GM12873 (cell line): ENCODE results near the gene NUMA1.

ENCODE experiments used
- TF ChIP-seq, protein P1 (sequence below): IDR thresholded peaks from 2 replicates; pipeline ENCODE4 v1.5.1; 2012; ENCODE audit warnings: low read depth, mild to moderate bottlenecking, moderate library complexity, low read length, control low read depth; ENCODE audit not compliant: insufficient read depth; ENCODE audit errors: missing control alignments

Gene NUMA1

GRCh38 chr11:72112143-72112977 lies 32.0 kb upstream of the NUMA1 start, which contains the start of gene ANAPC15:
Gene ANAPC15, minus strand, starts transcription at chr11:72112695. Its CDS starts 1,419 bp downstream, at chr11:72111276.
- TF ChIP-seq, protein P1, sequence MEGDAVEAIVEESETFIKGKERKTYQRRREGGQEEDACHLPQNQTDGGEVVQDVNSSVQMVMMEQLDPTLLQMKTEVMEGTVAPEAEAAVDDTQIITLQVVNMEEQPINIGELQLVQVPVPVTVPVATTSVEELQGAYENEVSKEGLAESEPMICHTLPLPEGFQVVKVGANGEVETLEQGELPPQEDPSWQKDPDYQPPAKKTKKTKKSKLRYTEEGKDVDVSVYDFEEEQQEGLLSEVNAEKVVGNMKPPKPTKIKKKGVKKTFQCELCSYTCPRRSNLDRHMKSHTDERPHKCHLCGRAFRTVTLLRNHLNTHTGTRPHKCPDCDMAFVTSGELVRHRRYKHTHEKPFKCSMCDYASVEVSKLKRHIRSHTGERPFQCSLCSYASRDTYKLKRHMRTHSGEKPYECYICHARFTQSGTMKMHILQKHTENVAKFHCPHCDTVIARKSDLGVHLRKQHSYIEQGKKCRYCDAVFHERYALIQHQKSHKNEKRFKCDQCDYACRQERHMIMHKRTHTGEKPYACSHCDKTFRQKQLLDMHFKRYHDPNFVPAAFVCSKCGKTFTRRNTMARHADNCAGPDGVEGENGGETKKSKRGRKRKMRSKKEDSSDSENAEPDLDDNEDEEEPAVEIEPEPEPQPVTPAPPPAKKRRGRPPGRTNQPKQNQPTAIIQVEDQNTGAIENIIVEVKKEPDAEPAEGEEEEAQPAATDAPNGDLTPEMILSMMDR, result no peak

DNA sequence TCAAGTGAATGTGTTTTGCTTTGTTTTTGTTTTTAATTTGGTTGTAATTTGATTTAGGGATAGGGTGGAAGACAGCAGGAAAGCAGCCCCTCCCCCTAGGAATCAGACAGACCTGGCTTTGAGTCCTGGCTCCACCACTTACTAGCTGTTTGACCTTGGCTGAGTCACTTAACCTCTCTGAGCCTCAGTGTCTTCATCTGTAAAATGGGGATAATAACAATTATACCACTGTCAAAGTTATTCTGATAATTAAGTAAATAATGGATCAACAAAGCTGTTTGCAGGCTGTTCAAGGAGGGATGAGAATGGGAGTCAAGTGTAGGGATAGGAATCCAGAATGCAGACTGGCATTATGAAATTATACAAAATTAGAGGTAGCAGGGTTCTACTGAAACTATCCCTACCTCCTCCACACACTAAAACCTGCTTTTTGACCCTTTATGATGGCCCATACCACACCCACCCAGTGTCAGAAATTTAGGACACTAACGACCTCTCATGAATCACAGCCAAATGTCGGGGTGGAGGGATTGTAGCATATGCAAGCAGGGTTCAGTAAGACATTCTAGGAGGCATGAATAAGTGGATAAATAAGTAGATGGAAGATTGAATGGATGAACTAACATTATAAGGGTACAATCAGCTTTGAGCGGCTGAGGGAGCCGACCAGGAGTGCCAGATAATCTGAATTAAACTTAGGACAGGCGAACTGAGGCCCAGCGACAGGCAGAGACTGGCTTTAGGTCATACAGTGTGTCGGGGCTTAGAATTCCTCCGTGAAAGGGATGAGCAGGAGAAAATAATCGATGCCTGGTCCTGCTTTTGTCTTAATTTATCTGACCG lies 31.2 kb upstream of the NUMA1 start:
- TF ChIP-seq, protein P1, result no peak

DNA sequence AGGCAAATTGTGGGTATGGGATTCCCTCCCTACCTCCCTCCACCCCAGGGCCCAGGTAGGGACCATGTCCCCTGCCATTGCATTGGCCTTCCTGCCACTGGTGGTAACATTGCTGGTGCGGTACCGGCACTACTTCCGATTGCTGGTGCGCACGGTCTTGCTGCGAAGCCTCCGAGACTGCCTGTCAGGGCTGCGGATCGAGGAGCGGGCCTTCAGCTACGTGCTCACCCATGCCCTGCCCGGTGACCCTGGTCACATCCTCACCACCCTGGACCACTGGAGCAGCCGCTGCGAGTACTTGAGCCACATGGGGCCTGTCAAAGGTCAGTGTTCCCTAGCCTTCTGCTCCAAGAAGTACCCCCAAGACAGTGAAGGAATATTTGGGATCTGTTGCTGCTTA lies 25.5 kb upstream of the NUMA1 start, which contains the start of gene TOMT:
TOMT (plus strand) TSS at position 37 of the 400 bp plus-strand sequence; CDS start at position 65, 28 bp downstream.
- TF ChIP-seq, protein P1, result no peak

DNA sequence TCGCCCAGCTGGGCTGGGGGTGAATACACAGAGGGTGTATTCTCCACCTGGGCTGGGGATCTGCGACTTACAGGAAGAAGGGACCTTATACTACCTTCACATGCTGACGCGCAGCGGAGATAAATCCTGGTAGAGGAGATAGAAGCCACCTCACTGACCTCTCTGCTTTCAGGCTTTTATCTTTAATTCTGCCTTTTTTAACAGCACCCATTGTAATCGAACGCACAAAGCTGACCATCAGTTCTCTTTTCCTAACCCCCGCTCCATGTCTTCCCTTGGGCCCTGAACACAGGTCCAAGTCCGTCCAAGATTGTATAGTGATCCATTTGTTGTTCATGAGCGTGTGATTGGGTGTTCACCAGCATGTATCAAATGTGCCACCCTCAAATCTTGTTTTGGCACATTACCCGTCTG lies 23.4 kb upstream of the NUMA1 start:
- TF ChIP-seq, protein P1, result no peak

- TF ChIP-seq, protein P1, result peak; percentile 58
Observed at GRCh38 chr11:72102946-72103753, 22.8 kb upstream of the NUMA1 start, which contains the start of gene LAMTOR1. Gene LAMTOR1, minus strand, starts transcription at chr11:72103297. Its CDS starts 73 bp downstream, at chr11:72103224.

DNA sequence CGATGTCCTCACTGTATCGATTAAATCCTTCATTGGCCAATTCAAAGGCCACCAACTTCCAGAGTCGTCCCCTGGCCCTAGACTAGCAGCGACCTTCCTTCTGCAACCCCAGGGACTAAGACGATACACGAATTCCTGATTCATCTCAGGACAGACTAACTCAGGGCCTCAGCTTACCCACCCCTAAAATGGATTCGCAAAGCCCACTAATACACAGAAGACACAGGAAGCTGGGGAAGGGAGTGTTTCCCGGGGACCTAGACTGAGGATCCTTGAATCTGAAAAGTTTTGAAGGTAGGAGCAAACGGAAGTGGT lies 22.2 kb upstream of the NUMA1 start:
- TF ChIP-seq, protein P1, result no peak
